PC-3 (cell line): ENCODE results near the gene TK2. TPM values are rescaled to one million over a fixed set of nuclear protein-coding genes. Genes with fewer than 3 reads are reported as not detected.
A peak's percentile ranks its signal among the peaks of the same experiment; 100 is the strongest.

Experiments used
- ATAC-seq: fragments of 200-7000 bp; cut with Tn5 transposase; 2 replicates; pipeline ENCODE4 v1.9.1; 2020; ENCODE audit warnings: mild to moderate bottlenecking, moderate library complexity
- BruUV-seq: library from RNA; stranded (reverse); fragments of 400-500 nt; replicated peaks from 2 replicates; lab custom pipeline; 2021; lab: Mats Ljungman, UMichigan
- CTCF ChIA-PET: fragments of 300-600 bp; sonication (Branson Sonifier 250); formaldehyde crosslinking; loops from one replicate; lab custom pipeline; 2022; ENCODE audit warnings: antibody characterized with exemption; lab: Charles Lee
- POLR2A ChIA-PET: fragments of 300-600 bp; sonication (Branson Sonifier 250); formaldehyde crosslinking; loops from one replicate; lab custom pipeline; 2022; ENCODE audit warnings: antibody characterized with exemption; ENCODE audit not compliant: unreplicated experiment; lab: Charles Lee
- DNase-seq: peaks from one replicate; pipeline ENCODE4 v3.0.0-alpha.2; 2015
- H2AFZ ChIP-seq: fragments of 300-600 bp; sonication (generic); 2 replicates; pipeline ENCODE4 v1.6.0; 2016; ENCODE audit warnings: antibody characterized with exemption, low read length
- H3F3A ChIP-seq: fragments of 300-600 bp; sonication (generic); one replicate; pipeline ENCODE4 v1.6.0; 2017; ENCODE audit warnings: antibody characterized with exemption, low read length, control low read depth, mild to moderate bottlenecking; ENCODE audit not compliant: unreplicated experiment
- H3K27ac ChIP-seq: fragments of 300-600 bp; sonication (generic); 2 replicates; pipeline ENCODE4 v1.5.1; 2016; ENCODE audit warnings: mild to moderate bottlenecking, low read length
- H3K27me3 ChIP-seq: fragments of 300-600 bp; sonication (generic); 2 replicates; pipeline ENCODE4 v1.6.1; 2016; ENCODE audit warnings: low read length, mixed read lengths
- H3K36me3 ChIP-seq: fragments of 300-600 bp; sonication (generic); 2 replicates; pipeline ENCODE4 v1.6.1; 2016; ENCODE audit warnings: low read depth, mixed run types, low read length, mixed read lengths
- H3K4me1 ChIP-seq: fragments of 300-600 bp; sonication (generic); 2 replicates; pipeline ENCODE4 v1.5.1; 2016; ENCODE audit warnings: low read length; ENCODE audit not compliant: insufficient read depth
- H3K4me2 ChIP-seq: fragments of 300-600 bp; sonication (generic); 2 replicates; pipeline ENCODE4 v1.6.0; 2016; ENCODE audit warnings: low read length
- H3K4me3 ChIP-seq: fragments of 300-600 bp; sonication (generic); 2 replicates; pipeline ENCODE4 v1.5.1; 2016; ENCODE audit warnings: mild to moderate bottlenecking, low read length, mixed read lengths
- H3K79me2 ChIP-seq: fragments of 300-600 bp; sonication (generic); 2 replicates; pipeline ENCODE4 v1.6.1; 2017; ENCODE audit warnings: low read length, mixed read lengths
- H3K9ac ChIP-seq: fragments of 300-600 bp; sonication (generic); 2 replicates; pipeline ENCODE4 v1.6.0; 2016; ENCODE audit warnings: mild to moderate bottlenecking, low read length
- H3K9me2 ChIP-seq: fragments of 300-600 bp; sonication (generic); replicated peaks from 2 replicates; pipeline ENCODE4 v1.6.1; 2016; ENCODE audit warnings: mixed run types, low read length, mixed read lengths
- H3K9me3 ChIP-seq: fragments of 300-600 bp; sonication (generic); 2 replicates; pipeline ENCODE4 v1.6.1; 2016; ENCODE audit warnings: low read length, mixed read lengths
- H4K20me1 ChIP-seq: fragments of 300-600 bp; sonication (generic); 2 replicates; pipeline ENCODE4 v1.6.1; 2016; ENCODE audit warnings: low read length, mixed read lengths
- EZH2 ChIP-seq: fragments of 300-600 bp; sonication (generic); IDR thresholded peaks from one replicate; pipeline ENCODE4 v1.6.1; 2017; ENCODE audit warnings: antibody characterized with exemption, mild to moderate bottlenecking, low read length; ENCODE audit not compliant: unreplicated experiment
- EZH2phosphoT487 ChIP-seq: fragments of 300-600 bp; sonication (generic); IDR thresholded peaks from 2 replicates; pipeline ENCODE4 v1.6.1; 2018; ENCODE audit warnings: mild to moderate bottlenecking, antibody characterized with exemption, low read length, borderline replicate concordance
- intact Hi-C: fragments of 100-400 bp; cut with micrococcal nuclease; formaldehyde crosslinking; loops from 2 replicates; pipeline ENCODE4 v1.9.0; 2023
- total RNA-seq: library from RNA; depleted of rRNA; stranded (reverse); fragments of >200 nt; gene quantifications from 2 replicates; pipeline ENCODE4 v1.2.3, GENCODE V29; 2014
- TF ChIP-seq, protein P1 (sequence below): fragments of 300-600 bp; sonication (generic); conservative IDR thresholded peaks from 2 replicates; pipeline ENCODE4 v1.5.1; 2017; ENCODE audit warnings: antibody characterized with exemption, low read depth, mild to moderate bottlenecking, low read length

TK2 gene
- total RNA-seq, 1 experiment from 2014 or later, result 8.3 TPM

DNA sequence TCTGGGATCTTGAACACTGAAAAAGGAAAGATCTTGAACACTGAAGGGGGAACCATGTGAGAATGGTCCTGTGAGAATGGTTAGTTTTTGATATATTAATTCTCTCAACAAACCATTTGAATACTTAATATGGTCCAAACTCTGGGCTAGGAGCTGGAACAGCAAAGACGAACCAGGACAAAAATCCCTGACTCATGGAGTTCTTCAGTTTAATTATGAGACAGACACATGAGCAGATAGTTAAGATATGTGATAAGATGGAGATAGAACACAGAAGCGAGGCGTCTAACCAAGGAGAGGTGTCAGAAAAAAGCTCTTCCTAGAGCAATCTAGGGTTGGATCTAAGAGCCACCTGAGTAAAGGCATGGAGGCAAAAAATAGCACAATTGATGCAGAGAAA lies 4.1 kb upstream of the TK2 start:
- POLR2A ChIA-PET, result no interaction called here
- Histone ChIP-seq H3K36me3 (no peaks in the 10 kb centered on the region), H4K20me1 (no peaks in the 10 kb centered on the region), H3K27ac (no peak overlapping the region), H3K9me2 (no peaks in the 10 kb centered on the region), H3K27me3 (no peaks in the 10 kb centered on the region), H3K4me3 (no peak overlapping the region), H3F3A (no peaks in the 10 kb centered on the region), H3K4me1 (peaks cover 19% of the 10 kb centered on the region), H3K9ac (no peak overlapping the region), H2AFZ (no peak overlapping the region), H3K79me2 (peaks cover 28% of the 10 kb centered on the region), H3K9me3 (no peaks in the 10 kb centered on the region), H3K4me2 (peak overlapping the region; percentile 88; the same call in 1 of the 2 replicates)
- TF ChIP-seq EZH2 (no peak), EZH2phosphoT487 (no peak)
- TF ChIP-seq, protein P1, sequence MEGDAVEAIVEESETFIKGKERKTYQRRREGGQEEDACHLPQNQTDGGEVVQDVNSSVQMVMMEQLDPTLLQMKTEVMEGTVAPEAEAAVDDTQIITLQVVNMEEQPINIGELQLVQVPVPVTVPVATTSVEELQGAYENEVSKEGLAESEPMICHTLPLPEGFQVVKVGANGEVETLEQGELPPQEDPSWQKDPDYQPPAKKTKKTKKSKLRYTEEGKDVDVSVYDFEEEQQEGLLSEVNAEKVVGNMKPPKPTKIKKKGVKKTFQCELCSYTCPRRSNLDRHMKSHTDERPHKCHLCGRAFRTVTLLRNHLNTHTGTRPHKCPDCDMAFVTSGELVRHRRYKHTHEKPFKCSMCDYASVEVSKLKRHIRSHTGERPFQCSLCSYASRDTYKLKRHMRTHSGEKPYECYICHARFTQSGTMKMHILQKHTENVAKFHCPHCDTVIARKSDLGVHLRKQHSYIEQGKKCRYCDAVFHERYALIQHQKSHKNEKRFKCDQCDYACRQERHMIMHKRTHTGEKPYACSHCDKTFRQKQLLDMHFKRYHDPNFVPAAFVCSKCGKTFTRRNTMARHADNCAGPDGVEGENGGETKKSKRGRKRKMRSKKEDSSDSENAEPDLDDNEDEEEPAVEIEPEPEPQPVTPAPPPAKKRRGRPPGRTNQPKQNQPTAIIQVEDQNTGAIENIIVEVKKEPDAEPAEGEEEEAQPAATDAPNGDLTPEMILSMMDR, result no peak
- CTCF ChIA-PET, result no interaction called here
- BruUV-seq, result no TSS peak
- no peak for ATAC-seq
- intact Hi-C loops, result loop anchor here (5.0 kb wide), 1 partner anchor 47 kb away; no protein-coding TSS in a partner anchor
- DNase-seq, result no peak

DNA sequence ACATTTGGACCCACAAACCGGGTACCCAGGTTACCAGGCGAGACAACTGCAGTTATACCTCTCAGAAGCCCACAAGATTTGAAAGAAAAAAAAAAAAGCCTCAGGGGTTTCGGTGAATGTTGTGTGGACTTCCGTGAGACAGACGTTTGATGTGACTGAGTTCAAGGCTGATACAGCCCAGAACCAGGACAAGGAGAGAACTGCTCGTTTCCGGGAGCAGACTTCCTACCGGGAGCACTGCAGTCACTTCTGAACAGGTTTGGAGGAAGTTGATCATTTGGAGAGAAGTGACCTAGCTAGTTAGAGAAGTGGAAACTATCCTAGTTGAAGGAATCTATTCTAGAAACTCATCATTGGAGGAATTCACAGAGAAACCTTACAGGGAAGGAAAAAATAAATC lies 3.3 kb upstream of the TK2 start:
- POLR2A ChIA-PET, result interaction anchor here (0.6 to 0.7 kb wide), 3 partner anchors 20 to 72 kb away, joined by 3 to 7 read pairs (median 3); no protein-coding TSS in a partner anchor
- no peak for ATAC-seq
- peak overlapping the region; percentile 88 for H3K4me2 ChIP-seq
- H3K27ac ChIP-seq, result no peak overlapping the region
- peaks cover 21% of the 10 kb centered on the region for H3K4me1 ChIP-seq
- peak overlapping the region; percentile 71; the same call in 1 of the 2 replicates for H3K9ac ChIP-seq
- no peaks in the 10 kb centered on the region for H3K27me3 ChIP-seq
- CTCF ChIA-PET, result no interaction called here
- no TSS peak for BruUV-seq
- 0 out of 2 replicates have a peak overlapping the region, but pooled peaks have one; percentile 89 for H2AFZ ChIP-seq
- H3K9me2 ChIP-seq, result no peaks in the 10 kb centered on the region
- peaks cover 28% of the 10 kb centered on the region for H3K79me2 ChIP-seq
- H3K36me3 ChIP-seq, result no peaks in the 10 kb centered on the region
- DNase-seq, result no peak
- intact Hi-C loops, result loop anchor here (5.0 kb wide), 1 partner anchor 46 kb away; no protein-coding TSS in a partner anchor
- H3K4me3 ChIP-seq, result peak overlapping the region; percentile 64
- H3K9me3 ChIP-seq, result no peaks in the 10 kb centered on the region
- no peak for TF ChIP-seq EZH2
- TF ChIP-seq EZH2phosphoT487, result no peak
- TF ChIP-seq, protein P1, result no peak
- no peaks in the 10 kb centered on the region for H4K20me1 ChIP-seq
- no peaks in the 10 kb centered on the region for H3F3A ChIP-seq
